Esophagus squamous epithelium (tissue), 4 donors: ENCODE measurements around the gene TMEM191B.
"Not testable (repeated sequence)": the region's sequence is repeated elsewhere in the genome, so short reads cannot be mapped to it uniquely, and the experiment has no call there.

ENCODE experiments used
- POLR2A ChIP-seq, 4 donors: fragments of 450-650 bp; IDR thresholded peaks; one replicate each; pipeline ENCODE4 v1.6.1; 2017; ENCODE audit warnings: antibody characterized with exemption in 4 of 4, mild to moderate bottlenecking in 4 of 4, moderate library complexity in 3 of 4
- TF ChIP-seq, protein P1 (sequence below), 6 experiments: fragments of 450-650 bp in 4 of 6; fragments of 200-600 bp in 2 of 6; sonication (generic) in 2 of 6; IDR thresholded peaks; one replicate each; pipeline ENCODE4 v1.5.1; 2016 to 2019; ENCODE audit warnings: antibody characterized with exemption in 6 of 6, mild to moderate bottlenecking in 4 of 6, moderate library complexity in 4 of 6

DNA sequence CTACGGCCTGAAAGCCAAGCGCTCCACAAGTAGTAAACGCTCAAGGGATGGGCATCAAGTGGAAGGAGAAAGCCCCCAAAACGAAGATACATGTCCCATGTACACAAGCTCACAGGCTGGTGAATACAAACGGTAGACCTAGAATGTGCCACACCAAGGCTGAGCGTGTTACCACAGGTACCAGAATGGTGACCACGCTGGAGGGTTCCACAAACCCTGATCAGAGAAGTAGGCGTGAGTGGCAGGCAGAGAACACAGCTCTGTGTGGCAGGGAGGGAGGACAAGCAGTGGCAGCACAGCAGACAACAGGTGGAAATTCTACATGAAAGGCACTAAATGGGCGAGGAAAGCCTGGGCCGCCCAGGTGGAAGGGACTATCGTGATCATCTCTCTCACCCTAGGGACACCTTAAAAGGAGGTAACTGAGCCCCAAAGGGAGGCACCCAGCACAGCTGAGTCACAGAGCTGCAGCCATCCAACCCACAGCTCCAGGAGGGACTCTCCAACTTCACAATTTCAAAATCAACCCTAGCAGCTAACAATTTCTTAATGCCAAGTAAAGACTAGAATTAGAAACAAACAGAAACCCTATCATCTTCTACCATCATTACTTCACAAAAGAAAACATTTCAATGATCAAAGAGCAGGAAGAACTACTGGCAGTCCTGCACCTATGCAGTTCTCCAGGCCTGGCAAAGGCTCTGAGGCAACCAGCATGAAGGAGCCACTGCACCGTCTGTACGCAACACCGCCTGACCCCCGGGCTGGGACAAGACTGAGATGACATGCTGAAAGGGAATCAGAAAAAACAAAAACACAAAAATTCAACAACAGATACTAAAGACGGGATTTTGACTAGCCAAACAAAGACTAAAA is 32.7 kb downstream of the TMEM191B start:
- not testable (repeated sequence) for TF ChIP-seq POLR2A (IDR thresholded peaks at IDR 0.05)
- TF ChIP-seq, protein P1, sequence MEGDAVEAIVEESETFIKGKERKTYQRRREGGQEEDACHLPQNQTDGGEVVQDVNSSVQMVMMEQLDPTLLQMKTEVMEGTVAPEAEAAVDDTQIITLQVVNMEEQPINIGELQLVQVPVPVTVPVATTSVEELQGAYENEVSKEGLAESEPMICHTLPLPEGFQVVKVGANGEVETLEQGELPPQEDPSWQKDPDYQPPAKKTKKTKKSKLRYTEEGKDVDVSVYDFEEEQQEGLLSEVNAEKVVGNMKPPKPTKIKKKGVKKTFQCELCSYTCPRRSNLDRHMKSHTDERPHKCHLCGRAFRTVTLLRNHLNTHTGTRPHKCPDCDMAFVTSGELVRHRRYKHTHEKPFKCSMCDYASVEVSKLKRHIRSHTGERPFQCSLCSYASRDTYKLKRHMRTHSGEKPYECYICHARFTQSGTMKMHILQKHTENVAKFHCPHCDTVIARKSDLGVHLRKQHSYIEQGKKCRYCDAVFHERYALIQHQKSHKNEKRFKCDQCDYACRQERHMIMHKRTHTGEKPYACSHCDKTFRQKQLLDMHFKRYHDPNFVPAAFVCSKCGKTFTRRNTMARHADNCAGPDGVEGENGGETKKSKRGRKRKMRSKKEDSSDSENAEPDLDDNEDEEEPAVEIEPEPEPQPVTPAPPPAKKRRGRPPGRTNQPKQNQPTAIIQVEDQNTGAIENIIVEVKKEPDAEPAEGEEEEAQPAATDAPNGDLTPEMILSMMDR (IDR thresholded peaks at IDR 0.05): not testable (repeated sequence)
